Endodermal cell (in vitro differentiated cells): ENCODE data around the gene CLHC1. TPM values are rescaled to one million over a fixed set of nuclear protein-coding genes. Genes with fewer than 3 reads are reported as not detected.
A peak's percentile ranks its signal among the peaks of the same experiment; 100 is the strongest.

ENCODE experiments used
- DNase-seq: peaks from one replicate; pipeline ENCODE4 v3.0.0-alpha.2; 2017
- H3K27ac ChIP-seq: 2 replicates; pipeline ENCODE4 v1.5.1; 2013; ENCODE audit warnings: mild to moderate bottlenecking, low read depth, low read length, moderate library complexity
- H3K27me3 ChIP-seq: 2 replicates; pipeline ENCODE4 v1.6.1; 2013; ENCODE audit warnings: mild to moderate bottlenecking, low read length, moderate library complexity; ENCODE audit not compliant: insufficient read depth, control insufficient read depth, poor library complexity, severe bottlenecking
- H3K36me3 ChIP-seq: 2 replicates; pipeline ENCODE4 v1.7.0; 2013; ENCODE audit warnings: mild to moderate bottlenecking, low read length, moderate library complexity; ENCODE audit not compliant: control insufficient read depth, insufficient read depth
- H3K4me1 ChIP-seq: one replicate; pipeline ENCODE4 v1.7.0; 2013; ENCODE audit warnings: low read length; ENCODE audit not compliant: control insufficient read depth, insufficient read depth
- H3K4me3 ChIP-seq: 2 replicates; pipeline ENCODE4 v1.5.1; 2013; ENCODE audit warnings: mild to moderate bottlenecking, low read length, moderate library complexity
- H3K9ac ChIP-seq: 2 replicates; pipeline ENCODE4 v1.6.1; 2013; ENCODE audit warnings: mild to moderate bottlenecking, low read length, moderate library complexity; ENCODE audit not compliant: poor library complexity, severe bottlenecking; ENCODE audit errors: extremely low read depth
- H3K9me3 ChIP-seq: 2 replicates; pipeline ENCODE4 v1.6.1; 2013; ENCODE audit warnings: mild to moderate bottlenecking, low read length, moderate library complexity; ENCODE audit not compliant: control insufficient read depth
- H3K27ac Mint-ChIP-seq: 2 replicates; pipeline ENCODE4 v1.8.0; 2020; ENCODE audit warnings: mixed read lengths
- H3K27me3 Mint-ChIP-seq: 2 replicates; pipeline ENCODE4 v1.8.0; 2021; ENCODE audit warnings: mild to moderate bottlenecking, mixed read lengths; ENCODE audit not compliant: insufficient read depth
- H3K36me3 Mint-ChIP-seq: 2 replicates; pipeline ENCODE4 v1.8.0; 2020; ENCODE audit warnings: low read depth, mixed read lengths
- H3K4me1 Mint-ChIP-seq: 2 replicates; pipeline ENCODE4 v1.8.0; 2020; ENCODE audit warnings: mixed read lengths
- H3K4me3 Mint-ChIP-seq: 2 replicates; pipeline ENCODE4 v1.8.0; 2020; ENCODE audit warnings: mild to moderate bottlenecking, moderate library complexity, mixed read lengths
- H3K9me3 Mint-ChIP-seq: 2 replicates; pipeline ENCODE4 v1.8.0; 2020; ENCODE audit warnings: mild to moderate bottlenecking, mixed read lengths
- CTCF ChIP-seq: fragments of 200-600 bp; sonication (generic); conservative IDR thresholded peaks from 2 replicates; pipeline ENCODE4 v1.5.0; 2021; ENCODE audit warnings: antibody characterized with exemption, mild to moderate bottlenecking
- WGBS, 2 experiments: methylation state at CpG; one replicate each; pipeline versions ENCODE4 v1.1.5 to v1.1.7; 2013; ENCODE audit warnings: missing lambda C conversion rate in 2 of 2, mixed read lengths in 1 of 2; ENCODE audit not compliant: insufficient coverage in 1 of 2, insufficient read length in 1 of 2; 5-methylcytosine and 5-hydroxymethylcytosine counted together
- total RNA-seq, 2 donors: library from RNA; stranded (reverse); fragmentation: NEBNext Ultra II Directional in 1 of 2; extraction: Animal tissue kit (Norgen Biotek cat#: 25700) in 1 of 2; gene quantifications; 2 replicates in 1 of 2; 3 replicates in 1 of 2; pipeline ENCODE4 v1.2.1, GENCODE V29; 2021

The CLHC1 gene
- total RNA-seq, 2 donors from 2014 or later, result 15.4 to 17.9 TPM

GRCh38 chr2:55137024-55137958 lies 94.8 kb downstream of the CLHC1 start:
- Histone ChIP-seq H3K9ac (no peak overlapping the region), H3K27me3 (no peaks in the 10 kb centered on the region), H3K4me3 (no peak overlapping the region), H3K36me3 (no peaks in the 10 kb centered on the region), H3K9me3 (no peaks in the 10 kb centered on the region), H3K4me1 (peaks cover 11% of the 10 kb centered on the region), H3K27ac (peak overlapping the region; percentile 7)
- no peak overlapping the region for H3K4me3 Mint-ChIP-seq
- WGBS, 2 experiments, result 81 to 87% methylated on average over 9 to 23 of the region's 23 CpGs
- peaks cover 72% of the 10 kb centered on the region for H3K4me1 Mint-ChIP-seq
- no peak for TF ChIP-seq CTCF
- H3K27ac Mint-ChIP-seq, result no peak overlapping the region
- H3K9me3 Mint-ChIP-seq, result no peaks in the 10 kb centered on the region
- H3K27me3 Mint-ChIP-seq, result no peaks in the 10 kb centered on the region
- no peak for DNase-seq
- no peaks in the 10 kb centered on the region for H3K36me3 Mint-ChIP-seq

GRCh38 chr2:55136138-55136541 lies 96.0 kb downstream of the CLHC1 start:
- 76 to 94% methylated on average over 4 of the region's 4 CpGs for WGBS, 2 experiments
- Mint-ChIP-seq H3K4me1 (peaks cover 65% of the 10 kb centered on the region), H3K27ac (no peak overlapping the region), H3K36me3 (no peaks in the 10 kb centered on the region), H3K4me3 (no peak overlapping the region), H3K27me3 (no peaks in the 10 kb centered on the region), H3K9me3 (no peaks in the 10 kb centered on the region)
- no peak for DNase-seq
- H3K27me3 ChIP-seq, result no peaks in the 10 kb centered on the region
- TF ChIP-seq CTCF, result no peak
- no peak overlapping the region for H3K27ac ChIP-seq
- no peak overlapping the region for H3K9ac ChIP-seq
- no peaks in the 10 kb centered on the region for H3K9me3 ChIP-seq
- H3K36me3 ChIP-seq, result no peaks in the 10 kb centered on the region
- no peak overlapping the region for H3K4me3 ChIP-seq
- H3K4me1 ChIP-seq, result peaks cover 5% of the 10 kb centered on the region

DNA sequence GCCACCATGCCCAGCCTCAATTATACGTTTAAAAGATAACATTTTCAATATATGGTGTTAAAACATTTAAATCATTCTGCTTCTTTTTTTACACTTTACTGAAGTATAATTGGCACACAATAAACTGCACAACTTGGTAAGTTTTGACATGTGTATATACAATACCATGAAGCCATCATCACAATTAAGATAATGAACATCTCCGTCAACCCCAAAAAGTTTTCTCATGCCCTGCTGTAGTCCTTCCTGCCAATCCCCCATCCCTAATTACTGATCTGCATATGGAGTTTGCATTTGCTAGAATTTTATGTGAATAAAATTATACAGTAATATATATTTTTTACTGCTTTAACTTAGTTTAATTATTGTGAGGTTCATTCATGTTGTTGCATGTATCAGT lies 96.6 kb downstream of the CLHC1 start:
- no peak overlapping the region for H3K4me3 Mint-ChIP-seq
- peaks cover 59% of the 10 kb centered on the region for H3K4me1 Mint-ChIP-seq
- WGBS, 2 experiments, result 91% methylated on average over 1 of the region's 2 CpGs; no CpG with 5 or more reads in 1 of the 2 experiments
- Histone ChIP-seq H3K4me3 (no peak overlapping the region), H3K4me1 (peaks cover 4% of the 10 kb centered on the region), H3K36me3 (no peaks in the 10 kb centered on the region), H3K9me3 (no peaks in the 10 kb centered on the region), H3K27me3 (no peaks in the 10 kb centered on the region), H3K9ac (no peak overlapping the region), H3K27ac (no peak overlapping the region)
- H3K9me3 Mint-ChIP-seq, result no peaks in the 10 kb centered on the region
- H3K27me3 Mint-ChIP-seq, result no peaks in the 10 kb centered on the region
- no peak for DNase-seq
- TF ChIP-seq CTCF, result no peak
- H3K27ac Mint-ChIP-seq, result no peak overlapping the region
- H3K36me3 Mint-ChIP-seq, result no peaks in the 10 kb centered on the region
